Measurements from ENCODE around the gene TRPV6. TPM values are rescaled to one million over a fixed set of nuclear protein-coding genes. Genes with fewer than 3 reads are reported as not detected.

The TRPV6 gene
- total and polyA plus RNA-seq, 2 experiments from 2014 or later: 0.08 to 0.80 TPM

- ATAC-seq: no peak
- Mint-ChIP-seq H3K4me3 (no peak overlapping the region; the same call in 2 of the 3 replicates), H3K36me3 (ENCODE audit: low read depth) (no peaks in the 10 kb centered on the region), H3K9me3 (no peaks in the 10 kb centered on the region; the same call in 2 of the 3 replicates), H3K27me3 (ENCODE audit: insufficient read depth, low read depth, poor library complexity) (peaks cover 12% of the 10 kb centered on the region), H3K4me1 (peaks cover 25% of the 10 kb centered on the region), H3K27ac (no peak overlapping the region)
- peaks cover 19% of the 10 kb centered on the region for H3K4me1 ChIP-seq (ENCODE audit: insufficient read depth)
- H2AFZ ChIP-seq: no peak overlapping the region
- no peak for DNase-seq (ENCODE audit: low spot score)
- no peak overlapping the region for H3K4me3 ChIP-seq
- peaks cover 11% of the 10 kb centered on the region for H3K27me3 ChIP-seq (ENCODE audit: insufficient read depth)
- no peaks in the 10 kb centered on the region for H3K9me2 ChIP-seq (ENCODE audit: insufficient read depth)
- H3K79me2 ChIP-seq (replicated peaks; ENCODE audit: insufficient read depth): no peaks in the 10 kb centered on the region
- no peaks in the 10 kb centered on the region for H3F3A ChIP-seq (replicated peaks; ENCODE audit: low read depth)
- no peaks in the 10 kb centered on the region for H4K20me1 ChIP-seq (replicated peaks; ENCODE audit: insufficient read depth)
- TF ChIP-seq POLR2AphosphoS5 (IDR thresholded peaks at IDR 0.05; ENCODE audit: low read depth): no peak
- no peak for TF ChIP-seq CREB1 (CRISPR knock-in tag; IDR thresholded peaks at IDR 0.05; ENCODE audit: low read depth)
- TF ChIP-seq NANOG (IDR thresholded peaks at IDR 0.05; ENCODE audit: borderline replicate concordance): no peak
- no peak for TF ChIP-seq ZNF331 (CRISPR knock-in tag; IDR thresholded peaks at IDR 0.05; ENCODE audit: low read depth)
- no peak for TF ChIP-seq ETS1 (IDR thresholded peaks at IDR 0.05)
- no peak for TF ChIP-seq STAT1 (IDR thresholded peaks at IDR 0.05; ENCODE audit: unreplicated experiment)
- TF ChIP-seq REST (IDR thresholded peaks at IDR 0.05; ENCODE audit: unreplicated experiment): no peak
- no peak for TF ChIP-seq EZH2phosphoT487 (IDR thresholded peaks at IDR 0.05; ENCODE audit: unreplicated experiment)
- TF ChIP-seq JUNB (IDR thresholded peaks at IDR 0.05; ENCODE audit: unreplicated experiment): no peak
- TF ChIP-seq ZNF114 (CRISPR knock-in tag; IDR thresholded peaks at IDR 0.05): no peak
- TF ChIP-seq ZNF462 (CRISPR knock-in tag; IDR thresholded peaks at IDR 0.05): no peak
- TF ChIP-seq EZH2 (IDR thresholded peaks at IDR 0.05; ENCODE audit: low read depth, unreplicated experiment): no peak
- H3K27ac ChIP-seq (ENCODE audit: low read depth): no peak overlapping the region
- no peaks in the 10 kb centered on the region; the same call in 1 of the 2 replicates for H3K36me3 ChIP-seq (ENCODE audit: insufficient read depth)
- H3K4me2 ChIP-seq: peak overlapping the region; percentile 93
Observed at GRCh38 chr7:142856565-142857245, 28.8 kb downstream of the TRPV6 start.

Data from GM23338 (cell line).